DLD1 (cell line): Measurements from ENCODE around the gene CCDC107.

ENCODE experiments used
- in situ Hi-C: cut with HindIII; loops from 2 replicates; pipeline ENCODE4 v1.10.0; 2017; ENCODE audit warnings: low sequenced_read_pairs

CCDC107 gene

DNA sequence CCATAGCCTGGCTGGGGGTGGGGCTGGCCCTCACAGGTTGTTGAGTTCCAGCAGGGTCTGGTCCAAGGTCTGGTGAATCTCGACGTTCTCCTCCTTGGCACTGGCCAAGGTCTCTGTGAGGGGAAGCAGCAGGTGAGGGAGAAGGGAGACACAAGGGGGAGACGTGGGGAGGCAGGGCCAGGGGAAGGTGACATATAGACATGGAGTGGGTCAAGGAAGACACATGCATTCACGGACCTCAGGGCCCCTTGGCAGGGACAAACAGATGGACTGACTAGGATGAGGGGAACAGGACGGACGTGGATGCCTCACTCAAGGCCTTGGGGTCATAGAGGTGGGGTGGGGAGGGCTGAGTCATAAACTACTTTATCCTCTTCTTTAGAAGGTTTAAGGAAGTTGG, 24.0 kb downstream of the CCDC107 start:
- in situ Hi-C loops, result no loop called here

DNA sequence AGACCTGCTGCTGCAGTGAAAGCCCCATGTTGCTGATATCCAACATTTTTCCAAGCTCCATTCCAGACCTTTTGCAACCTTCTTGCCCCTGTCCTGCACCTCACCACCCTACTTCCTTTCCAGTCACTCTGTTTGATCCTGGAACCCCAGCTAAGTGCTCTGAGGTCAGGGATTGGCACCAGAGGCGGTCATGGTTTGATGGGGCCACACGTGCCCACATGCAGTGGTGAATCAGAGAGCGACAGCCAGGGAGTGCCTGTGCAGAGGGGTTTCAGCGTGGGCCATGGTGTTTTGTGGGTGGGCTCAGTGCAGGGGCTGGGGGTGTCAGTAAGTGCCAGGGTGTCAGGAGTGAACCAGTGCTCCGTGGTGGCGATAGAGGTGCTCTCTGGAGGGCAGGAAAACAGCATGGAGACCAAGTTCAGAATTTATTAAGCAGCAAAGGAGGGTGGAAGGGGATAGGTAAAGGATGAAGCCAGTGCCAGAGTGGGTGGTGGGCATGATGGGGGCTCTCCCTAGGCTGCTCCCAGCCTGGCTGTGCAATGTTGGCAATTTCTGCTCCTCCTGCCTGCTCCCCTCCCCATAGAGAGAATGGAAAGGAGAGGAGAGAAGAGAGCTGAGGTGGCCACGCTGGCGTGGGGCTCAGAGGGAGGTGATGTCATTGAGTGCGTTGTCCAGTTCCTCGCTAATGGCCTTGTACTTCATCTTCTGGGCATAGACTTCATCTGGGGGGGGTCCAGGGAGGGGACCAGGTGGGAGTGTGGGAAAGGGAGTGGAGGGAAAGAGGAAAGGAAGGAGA, 24.6 kb downstream of the CCDC107 start:
- in situ Hi-C loops, result no loop called here

DNA sequence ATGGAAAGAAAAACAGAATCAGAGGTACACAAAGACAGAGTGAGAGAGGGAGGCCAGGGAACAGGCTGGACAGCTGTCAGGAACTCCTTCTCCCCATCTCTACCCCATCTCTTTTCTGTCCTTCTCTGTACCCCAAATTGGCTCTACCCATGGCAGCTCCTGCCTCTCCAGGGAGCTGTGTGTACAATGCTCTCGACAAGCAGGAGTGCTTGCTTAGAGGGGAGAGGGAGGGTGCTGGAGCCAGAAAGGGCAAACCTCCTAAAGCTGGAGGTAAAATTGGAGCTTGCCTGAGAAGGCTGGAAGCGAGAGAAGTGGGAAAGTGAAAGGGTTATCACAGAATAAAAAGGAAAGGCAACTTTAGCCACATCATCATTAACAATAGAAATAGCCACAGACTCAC, 25.2 kb downstream of the CCDC107 start:
- in situ Hi-C loops, result no loop called here

DNA sequence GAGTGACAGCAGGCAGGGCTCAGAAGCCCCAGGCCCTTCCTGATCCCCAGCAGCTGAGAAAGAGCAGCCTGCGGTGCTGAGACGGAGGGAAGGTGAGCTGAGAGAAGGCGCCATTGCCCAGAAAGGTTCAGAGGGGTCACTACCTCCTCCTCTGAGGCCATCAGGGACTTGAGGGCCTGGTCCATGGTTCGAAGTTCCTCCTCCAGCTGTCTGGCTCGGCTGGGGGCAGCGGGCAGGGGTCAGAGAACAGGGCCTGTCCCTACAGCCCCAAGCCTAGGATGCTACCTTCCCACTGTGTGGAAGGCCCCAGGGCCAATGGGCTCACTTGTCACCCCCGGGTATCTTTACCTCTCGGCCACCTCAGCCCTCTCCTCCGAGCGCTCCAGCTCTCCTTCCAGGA, 26.8 kb downstream of the CCDC107 start:
- in situ Hi-C loops, result no loop called here

DNA sequence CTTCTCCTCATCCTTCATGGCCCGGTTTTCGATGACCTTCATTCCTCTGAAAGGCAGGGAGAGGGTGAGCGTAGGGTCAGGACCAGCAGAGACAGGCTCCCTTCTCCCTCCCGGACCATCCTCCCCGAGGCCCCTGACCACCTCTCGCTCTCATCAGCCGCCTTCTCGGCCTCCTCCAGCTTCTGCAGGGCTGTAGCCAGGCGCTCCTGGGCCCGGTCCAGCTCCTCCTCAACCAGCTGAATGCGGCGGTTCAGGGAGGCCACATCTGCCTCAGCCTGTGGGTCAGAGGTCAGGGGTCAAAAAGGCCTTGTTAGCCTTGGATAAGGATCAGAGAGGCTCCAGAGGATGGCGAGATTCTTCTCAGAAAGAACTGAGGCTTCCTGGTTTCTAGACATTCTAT, 27.4 kb downstream of the CCDC107 start:
- in situ Hi-C loops, result no loop called here

DNA sequence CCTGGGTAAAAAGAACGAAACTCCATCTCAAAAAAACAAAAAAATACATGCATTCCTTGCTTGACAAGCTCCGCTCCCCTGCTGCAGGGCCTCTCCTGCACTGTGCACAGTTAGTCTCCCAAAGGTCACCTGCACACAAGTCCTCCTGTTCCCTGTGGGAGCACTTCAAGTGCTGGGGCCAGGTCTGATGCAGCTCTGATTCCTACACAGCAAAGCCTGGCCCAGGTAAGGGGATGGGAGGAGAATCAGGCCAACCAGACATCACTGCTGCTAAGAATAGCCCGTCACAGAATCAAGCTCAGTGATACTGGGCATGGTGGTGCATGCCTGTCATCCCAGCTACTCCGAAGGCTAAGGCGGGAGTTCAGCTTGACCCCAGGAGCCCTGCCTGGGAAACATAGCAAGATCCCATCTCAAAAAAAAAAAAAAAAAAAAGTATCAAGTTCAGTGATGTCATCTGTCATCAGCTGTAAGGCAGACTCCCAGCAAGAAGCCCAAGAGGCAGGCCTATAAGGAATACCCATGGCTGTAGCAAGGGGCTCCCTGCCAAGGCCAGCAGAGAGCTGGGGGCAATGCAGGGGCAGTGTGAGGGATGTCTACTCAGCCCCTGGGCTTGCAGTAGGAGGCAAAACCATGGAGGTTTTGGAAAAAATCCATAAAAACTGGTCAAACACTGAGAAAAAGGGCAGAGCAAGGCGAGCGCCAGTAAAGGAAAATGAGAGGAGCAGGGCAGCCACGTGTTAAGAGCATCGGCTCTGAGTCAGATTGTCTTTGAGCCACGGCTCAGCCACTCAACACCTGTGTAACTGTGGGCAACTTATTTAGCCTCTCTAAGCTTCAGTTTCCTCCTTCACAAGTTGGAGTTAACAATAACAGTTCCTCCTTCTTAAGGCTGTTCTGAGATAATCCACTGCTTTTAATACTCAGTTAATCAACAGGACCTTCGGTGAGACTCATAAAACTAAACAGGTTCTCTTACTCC, 28.4 kb downstream of the CCDC107 start:
- in situ Hi-C loops, result no loop called here

DNA sequence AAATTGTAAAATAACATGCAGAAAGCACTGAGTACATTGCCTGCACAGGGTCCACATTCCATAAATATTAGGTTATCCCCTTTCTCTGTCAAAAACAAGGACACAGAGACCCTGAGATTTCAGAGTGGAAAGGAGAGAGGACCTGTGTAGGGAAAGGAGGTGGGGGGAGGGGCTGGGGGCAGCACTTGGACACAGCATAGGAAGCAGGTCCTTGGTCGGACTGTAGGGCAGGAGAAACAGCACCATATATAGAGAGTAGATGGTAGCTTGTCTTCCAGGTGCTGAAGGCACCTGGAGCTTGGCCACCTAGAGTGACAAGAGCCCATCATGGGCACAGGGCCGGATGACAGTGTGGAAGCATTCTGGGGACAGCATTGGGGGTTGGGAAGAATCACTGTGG, 29.2 kb downstream of the CCDC107 start:
- in situ Hi-C loops, result no loop called here

DNA sequence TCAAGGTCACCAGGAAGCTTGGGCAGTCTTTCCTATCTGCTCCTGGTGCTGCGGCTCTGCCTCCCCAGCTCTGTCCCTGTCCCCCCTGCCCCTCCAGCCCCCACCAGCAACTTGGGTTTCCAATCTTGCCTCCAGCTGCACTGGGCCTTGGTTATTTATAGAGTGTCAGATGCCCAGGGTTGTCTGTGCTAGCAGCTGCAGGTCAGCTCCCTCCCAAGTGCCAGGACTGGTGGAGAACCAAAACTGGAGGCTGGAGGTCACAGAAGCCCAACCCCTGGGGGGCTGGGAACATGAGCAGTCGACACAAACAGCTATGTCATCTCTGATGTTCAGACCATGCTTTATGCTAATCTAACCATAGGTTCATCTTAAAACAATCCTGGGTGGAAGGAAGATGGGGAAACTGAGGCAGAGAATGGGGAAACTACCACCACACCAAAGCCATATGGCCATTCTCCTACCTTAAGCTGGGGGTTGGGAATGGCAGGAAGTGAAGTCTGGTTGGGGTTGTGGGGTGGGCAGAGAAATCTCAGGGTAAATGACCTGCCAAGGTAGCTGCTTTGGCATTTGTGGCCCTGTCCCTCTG, 30.0 kb downstream of the CCDC107 start:
- in situ Hi-C loops, result no loop called here

DNA sequence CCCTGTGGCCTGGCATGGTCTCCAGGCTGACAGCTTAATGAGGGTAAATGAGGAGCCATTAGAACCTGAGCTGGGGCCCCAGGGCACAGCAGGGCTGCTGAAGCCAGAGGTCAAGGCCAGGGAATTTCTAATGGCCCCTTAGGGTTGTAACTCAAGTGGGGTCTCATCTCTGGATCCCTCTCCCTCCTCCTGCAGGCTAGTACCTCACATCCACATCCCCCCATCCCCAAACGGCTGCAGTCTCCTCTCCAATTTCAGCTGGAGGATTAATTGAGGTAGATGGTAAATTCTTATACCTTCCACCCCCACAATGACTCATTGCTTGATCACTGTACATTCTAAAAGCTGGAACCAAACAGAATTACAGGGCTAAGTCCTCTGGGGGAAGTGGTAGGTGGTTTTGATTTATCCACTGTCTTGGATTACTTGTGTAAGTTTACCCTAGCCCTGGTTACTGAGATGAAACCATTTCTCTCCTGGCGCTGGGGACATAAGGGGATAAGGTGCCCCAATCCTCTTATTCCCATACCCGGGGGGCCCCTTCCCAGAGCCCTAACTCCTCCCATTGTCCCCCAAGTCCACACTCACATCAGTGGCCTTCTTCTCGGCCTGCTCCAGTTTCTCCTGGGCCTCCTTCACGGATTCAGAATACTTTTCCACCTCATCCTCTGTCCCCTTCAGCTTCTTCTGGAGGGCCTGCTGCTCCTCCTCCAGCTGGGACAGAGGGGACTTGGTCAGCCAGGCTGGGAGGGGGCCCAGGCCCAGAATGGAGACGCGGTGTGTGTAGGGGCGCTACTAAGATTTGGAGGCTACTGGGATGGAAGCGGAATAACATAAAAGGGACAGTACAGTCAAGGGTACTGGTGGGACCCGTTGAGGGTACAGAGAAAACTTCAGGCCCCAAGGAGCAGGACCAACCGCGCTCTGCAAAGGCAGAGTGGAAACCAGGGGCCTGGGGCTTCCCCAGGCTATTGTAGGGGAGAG, 30.8 kb downstream of the CCDC107 start:
- in situ Hi-C loops, result no loop called here

DNA sequence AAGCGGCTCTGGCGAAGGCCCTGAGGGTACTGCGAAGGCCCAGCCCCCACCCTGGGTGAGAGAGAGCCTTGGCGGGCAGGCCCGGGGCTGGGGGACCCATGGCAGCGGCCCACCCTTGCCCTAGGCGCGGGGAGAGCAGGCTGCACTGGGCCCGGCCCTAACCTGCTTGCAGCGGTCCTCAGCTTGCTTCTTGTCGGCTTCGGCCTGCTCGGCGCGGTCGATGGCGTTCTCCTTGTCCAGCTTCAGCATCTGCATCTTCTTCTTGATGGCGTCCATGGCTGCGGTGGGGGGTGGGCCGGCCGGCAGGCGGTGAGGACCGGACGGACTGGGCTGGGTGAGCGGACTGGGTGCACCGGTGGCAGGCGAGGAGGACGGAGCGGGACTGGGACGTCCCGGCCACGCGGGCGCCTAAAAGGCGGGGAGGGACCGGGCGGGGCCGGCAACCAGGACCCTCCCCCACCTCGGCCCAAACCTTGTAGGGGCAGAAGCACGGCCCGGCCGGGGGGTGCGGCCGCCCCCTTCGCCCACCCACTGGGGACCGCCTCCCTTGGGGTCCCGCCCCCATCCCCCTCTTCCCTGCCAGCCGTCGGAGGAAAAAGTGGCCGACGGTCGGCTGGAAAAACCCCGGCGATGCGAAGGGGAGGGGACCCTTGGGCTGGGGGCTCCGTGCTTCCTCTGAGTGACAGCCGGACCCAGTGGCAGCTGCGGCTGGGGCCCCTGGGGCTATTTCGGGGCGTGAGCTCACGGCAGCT, 31.6 kb downstream of the CCDC107 start, which contains the start of gene TPM2:
TSS of gene TPM2 (minus strand) at position 384 of the 752 bp plus-strand sequence. CDS start at position 276, 108 bp downstream.
- in situ Hi-C loops, result no loop called here

DNA sequence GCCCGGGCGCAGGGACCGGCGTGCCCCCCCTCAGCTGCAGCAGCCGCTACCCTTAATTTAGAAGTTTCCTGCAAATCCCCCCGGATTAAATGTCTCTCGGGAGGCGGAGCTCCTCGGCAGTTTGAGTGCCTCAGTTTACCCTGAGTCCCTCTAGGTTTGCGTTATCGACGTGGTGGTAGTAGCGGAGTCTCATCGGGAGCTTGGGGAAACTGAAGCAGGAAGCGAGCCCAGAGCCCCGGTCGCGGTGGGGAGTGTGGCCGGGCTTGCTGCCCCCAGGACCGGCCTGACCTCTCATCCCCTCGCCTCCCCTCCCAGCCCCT, 32.2 kb downstream of the CCDC107 start:
- in situ Hi-C loops, result no loop called here

DNA sequence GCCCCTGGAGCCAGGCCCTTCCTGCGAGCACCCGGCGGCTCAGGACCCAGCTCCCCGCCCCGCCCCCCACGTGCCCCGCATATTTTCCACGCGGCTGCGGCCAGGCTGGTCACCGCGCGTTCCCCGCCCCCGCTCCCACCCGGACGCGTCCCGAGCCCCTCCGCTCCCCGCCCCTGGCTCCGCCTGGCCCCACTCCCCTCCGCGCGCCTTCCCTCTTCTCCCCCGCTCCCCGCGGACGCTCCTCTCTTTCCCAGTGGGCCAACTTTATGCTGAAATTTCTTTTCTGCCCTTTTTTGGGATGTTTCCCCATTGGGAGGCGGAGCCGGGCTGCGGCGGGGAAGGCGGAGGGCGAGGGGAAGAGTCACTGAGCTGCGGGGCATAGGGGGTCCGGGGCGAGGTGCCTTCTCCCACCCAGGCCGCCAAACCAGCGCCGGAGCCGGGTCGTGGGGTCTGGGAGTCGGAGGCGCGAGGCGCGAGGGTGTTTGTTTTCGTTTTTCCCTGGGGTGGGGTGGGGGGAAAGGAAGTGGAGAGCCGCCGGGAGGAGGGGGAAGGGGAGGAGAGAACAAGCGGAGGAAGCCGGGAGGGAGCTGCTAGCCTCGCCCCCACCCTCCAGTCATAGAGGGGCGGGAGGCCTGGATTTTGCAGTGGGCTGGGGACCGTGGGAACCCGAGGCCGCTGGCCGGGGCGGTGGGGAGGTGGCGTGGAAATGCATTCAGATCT, 32.7 kb downstream of the CCDC107 start:
- in situ Hi-C loops, result no loop called here

DNA sequence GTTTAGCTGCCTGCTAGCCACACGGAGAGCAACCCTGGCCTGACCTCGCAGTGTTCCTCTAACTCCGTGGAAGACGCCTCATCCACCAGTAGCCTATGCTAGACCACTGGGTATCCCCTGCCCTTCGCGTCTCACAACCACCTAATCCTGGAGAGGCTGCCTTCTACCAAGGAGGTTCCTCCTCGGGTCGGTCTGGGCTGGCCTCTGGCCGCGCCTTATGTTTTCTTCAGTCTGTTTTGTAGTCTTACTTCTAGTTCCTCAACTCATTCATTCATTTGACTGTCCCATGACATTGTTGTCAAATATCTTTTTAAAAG, 33.2 kb downstream of the CCDC107 start:
- in situ Hi-C loops, result no loop called here

DNA sequence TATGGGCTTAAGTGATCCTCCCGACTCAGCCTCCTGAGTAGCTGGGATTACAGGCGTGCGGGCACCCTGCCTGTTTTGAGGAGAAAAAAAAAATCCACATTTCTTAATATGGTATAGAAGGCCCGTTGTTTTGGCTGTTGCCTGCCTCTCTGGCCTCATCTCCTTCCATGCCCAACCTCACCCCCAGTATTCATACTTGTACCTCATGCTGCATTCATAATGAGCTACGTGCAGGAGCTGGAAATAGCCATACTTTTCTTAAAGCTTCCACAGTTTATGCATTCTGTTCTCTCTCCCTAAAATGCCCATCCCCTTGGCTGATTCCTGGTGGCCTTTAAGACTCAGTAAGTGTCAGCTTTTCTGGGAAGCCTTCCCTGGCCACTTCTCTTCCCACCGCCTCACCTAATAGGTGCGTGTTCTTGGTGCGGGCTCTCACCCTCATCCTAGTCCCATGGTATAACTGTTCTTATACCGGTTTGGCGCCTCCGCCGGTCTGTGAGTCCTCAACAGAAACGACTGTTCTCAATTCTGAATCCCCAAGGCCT, 33.7 kb downstream of the CCDC107 start:
- in situ Hi-C loops, result no loop called here

DNA sequence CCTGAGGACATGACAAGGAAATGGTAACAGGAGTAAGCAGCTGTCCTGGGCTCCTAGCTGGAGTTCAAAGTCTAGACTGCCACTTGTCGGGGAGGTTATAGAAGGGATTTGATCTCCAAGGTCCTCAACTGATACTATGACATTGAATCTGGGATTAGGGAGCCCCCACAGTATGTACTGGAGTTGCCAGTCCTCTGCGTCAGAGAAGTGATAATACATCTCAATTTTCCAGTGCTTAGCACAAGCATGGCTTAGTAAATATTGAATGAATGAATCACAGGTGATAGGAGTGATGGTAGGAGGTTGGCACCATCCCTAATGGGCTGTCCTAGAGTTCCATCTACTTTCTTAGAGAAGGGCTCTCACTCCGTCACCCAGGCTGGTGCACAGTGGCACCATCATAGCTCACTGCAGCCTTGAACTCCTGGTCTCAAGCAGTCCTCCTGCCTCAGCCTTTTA, 37.9 kb downstream of the CCDC107 start:
- in situ Hi-C loops, result no loop called here

DNA sequence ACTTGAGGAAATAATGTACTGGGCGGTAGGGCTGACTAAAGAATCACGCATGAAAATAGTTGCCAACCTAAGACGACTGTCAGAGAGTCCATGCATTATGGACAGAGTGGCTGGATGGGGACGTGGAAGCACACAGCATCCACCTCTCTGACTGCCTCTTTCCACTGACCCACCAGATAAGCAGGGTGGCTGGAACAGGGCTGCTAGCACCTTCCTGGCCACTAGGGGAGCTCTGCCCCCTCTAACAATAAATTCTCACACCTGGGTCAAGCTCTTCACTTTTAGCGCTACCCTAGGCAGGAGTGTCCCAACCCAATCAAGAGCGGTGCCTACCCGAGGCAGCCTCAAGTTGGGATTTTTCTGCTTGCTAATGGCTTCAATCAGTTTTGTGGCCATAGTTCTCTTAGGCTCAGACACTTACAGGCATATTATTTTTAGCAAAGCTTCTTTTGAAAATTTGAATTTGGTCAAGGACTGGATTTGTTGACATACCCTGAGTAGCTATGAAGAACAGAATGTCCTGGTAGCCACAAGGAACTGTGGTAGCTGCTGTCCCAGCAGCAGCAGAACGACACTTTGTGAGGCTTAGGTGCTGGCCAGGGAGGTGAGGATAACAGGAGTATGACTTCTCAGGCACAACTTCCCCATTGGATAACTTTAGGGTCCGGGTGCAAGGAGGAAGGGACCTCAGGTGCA, 38.6 kb downstream of the CCDC107 start:
- in situ Hi-C loops, result no loop called here

DNA sequence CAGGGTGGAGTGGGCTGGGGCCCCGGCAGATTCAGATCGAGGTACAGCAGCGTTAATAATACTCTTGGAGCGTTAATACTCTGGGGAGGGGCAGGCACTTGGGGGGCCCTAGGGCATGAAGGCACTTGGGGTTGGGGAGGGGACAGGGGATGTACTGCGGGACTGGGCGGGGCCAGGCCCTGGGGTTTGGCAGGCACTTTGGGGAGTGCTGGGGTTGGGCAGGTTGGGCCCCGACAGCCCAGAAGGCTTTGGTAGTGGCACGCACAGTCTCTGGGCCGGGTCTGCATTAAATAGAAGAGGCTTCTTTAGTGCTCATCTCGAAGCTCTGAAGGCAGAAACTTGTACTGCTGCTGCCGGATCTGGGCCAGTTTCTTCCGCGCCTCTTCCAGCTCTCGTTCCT, 39.4 kb downstream of the CCDC107 start:
- in situ Hi-C loops, result no loop called here

DNA sequence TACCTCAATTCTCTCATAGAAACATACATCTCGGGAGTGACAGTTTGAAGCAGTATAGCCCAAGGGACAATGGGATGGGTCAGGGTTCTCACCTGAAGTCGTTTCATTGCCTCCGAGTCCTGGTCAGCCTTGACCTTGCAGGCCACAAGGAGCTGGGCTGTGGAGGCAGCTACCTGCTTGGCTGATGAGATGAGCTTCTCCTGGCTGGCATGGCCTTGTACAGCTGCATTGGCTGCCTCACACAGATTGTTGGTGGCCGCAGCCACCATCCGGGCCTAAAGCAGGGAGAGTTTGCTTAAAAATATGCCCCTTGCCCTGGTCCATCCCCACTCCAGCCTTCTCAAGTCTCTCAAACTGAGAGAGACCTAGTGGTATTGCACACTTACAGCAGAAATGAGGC, 40.1 kb downstream of the CCDC107 start:
- in situ Hi-C loops, result no loop called here
